K562 (cell line): ENCODE results near the gene KIF5A. TPM values are rescaled to one million over a fixed set of nuclear protein-coding genes. Genes with fewer than 3 reads are reported as not detected.

Source experiments
- BCOR ChIP-seq: fragments of 450-650 bp; IDR thresholded peaks from 2 replicates; pipeline ENCODE4 v1.6.1; 2016
- TEAD1 ChIP-seq, 2 experiments: fragments of 450-650 bp in 1 of 2; sonication (generic) in 1 of 2; formaldehyde crosslinking; IDR thresholded peaks; 2 replicates each; pipeline versions ENCODE4 v1.4.0 to v1.8.0; 2020 to 2022; ENCODE audit warnings: mild to moderate bottlenecking in 2 of 2, missing genetic modification reagents in 1 of 2
- ZNF644 ChIP-seq: fragments of 200-800 bp; sonication (Bioruptor generic); IDR thresholded peaks from 2 replicates; pipeline ENCODE4 v1.6.1; 2016; ENCODE audit warnings: low read depth, missing genetic modification characterization, missing compliant biosample characterization
- polyA plus RNA-seq, 8 experiments: library from polyadenylated mRNA; depleted of rRNA in 4 of 8; stranded (reverse) in 5 of 8; unstranded in 3 of 8; fragments of >200 nt; fragmentation: Nextera tagmentation in 2 of 8; fragmentation: Illumina TruSeq in 1 of 8; extraction: Ambion mirVana in 2 of 8; extraction: Trizol in 1 of 8; gene quantifications; 2 replicates each; pipeline versions ENCODE4 v1.2.1 to v1.2.3, GENCODE V29; 2011 to 2014; ENCODE audit warnings: inconsistent platforms in 1 of 8, missing spikeins in 1 of 8
- total RNA-seq, 7 experiments: library from RNA; depleted of rRNA in 6 of 7; stranded (reverse); fragments of >200 nt in 6 of 7; fragmentation: Illumina TruSeq in 2 of 7; extraction: Trizol in 2 of 7; gene quantifications; 2 replicates each; pipeline versions ENCODE4 v1.2.1 to v1.2.3, GENCODE V29; 2011 to 2021; ENCODE audit warnings: low replicate concordance in 1 of 7
- TF ChIP-seq, protein P1 (sequence below): sonication (generic); formaldehyde crosslinking; IDR thresholded peaks from 2 replicates; pipeline ENCODE4 v1.8.0; 2022; ENCODE audit warnings: mild to moderate bottlenecking, missing genetic modification reagents
- TF ChIP-seq, protein P2 (sequence below), 2 experiments: IDR thresholded peaks; 2 replicates each; pipeline ENCODE4 v1.6.1; 2011; ENCODE audit warnings: borderline replicate concordance in 1 of 2, control low read depth in 1 of 2, low read depth in 1 of 2, low read length in 1 of 2, mild to moderate bottlenecking in 1 of 2, mixed read lengths in 1 of 2, moderate library complexity in 1 of 2; ENCODE audit not compliant: insufficient read depth in 1 of 2, insufficient read length in 1 of 2, poor library complexity in 1 of 2, severe bottlenecking in 1 of 2; ENCODE audit errors: extremely low read depth in 1 of 2
- TF ChIP-seq, protein P3 (sequence below): sonication (generic); formaldehyde crosslinking; IDR thresholded peaks from 2 replicates; pipeline ENCODE4 v1.8.1; 2023; ENCODE audit warnings: mild to moderate bottlenecking, missing genetic modification reagents
- TF ChIP-seq, protein P4 (sequence below), 2 experiments: fragments of 450-650 bp; IDR thresholded peaks; 2 replicates each; pipeline ENCODE4 v1.6.1; 2016; ENCODE audit warnings: mild to moderate bottlenecking in 2 of 2, borderline replicate concordance in 1 of 2, low read depth in 1 of 2, moderate library complexity in 1 of 2

Gene KIF5A
- total and polyA plus RNA-seq, 9 of the 15 experiments (the other 6 are each of a cell fraction or from before 2014, with no cell fraction given): 3.4 to 17.7 (median 8.0) TPM

DNA sequence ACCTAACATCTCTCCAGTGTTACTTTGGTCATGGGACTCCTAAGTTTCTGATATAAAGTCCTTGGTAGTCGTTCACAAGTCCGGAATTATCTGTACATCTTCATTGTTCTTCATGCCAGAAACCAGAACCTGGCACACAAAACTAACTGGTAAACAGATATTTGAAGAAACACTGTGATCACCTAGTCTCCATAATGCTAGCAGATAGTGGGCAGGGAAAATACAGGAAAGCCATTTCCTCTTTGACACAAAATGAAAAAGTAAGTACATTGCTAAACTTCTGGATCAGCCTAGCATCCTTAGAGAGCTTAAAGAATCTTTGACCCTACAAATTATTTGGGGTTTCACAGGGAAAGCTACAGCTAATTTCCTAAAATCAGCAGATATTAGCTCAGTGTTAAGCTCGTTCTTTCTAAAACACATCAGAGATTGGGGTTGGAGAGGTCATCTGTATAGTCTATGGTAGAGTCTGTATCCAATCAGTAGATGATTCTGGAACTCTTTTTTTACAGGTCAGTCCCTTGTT lies 34.4 kb upstream of the KIF5A start (continued):
- TF ChIP-seq, protein P1, sequence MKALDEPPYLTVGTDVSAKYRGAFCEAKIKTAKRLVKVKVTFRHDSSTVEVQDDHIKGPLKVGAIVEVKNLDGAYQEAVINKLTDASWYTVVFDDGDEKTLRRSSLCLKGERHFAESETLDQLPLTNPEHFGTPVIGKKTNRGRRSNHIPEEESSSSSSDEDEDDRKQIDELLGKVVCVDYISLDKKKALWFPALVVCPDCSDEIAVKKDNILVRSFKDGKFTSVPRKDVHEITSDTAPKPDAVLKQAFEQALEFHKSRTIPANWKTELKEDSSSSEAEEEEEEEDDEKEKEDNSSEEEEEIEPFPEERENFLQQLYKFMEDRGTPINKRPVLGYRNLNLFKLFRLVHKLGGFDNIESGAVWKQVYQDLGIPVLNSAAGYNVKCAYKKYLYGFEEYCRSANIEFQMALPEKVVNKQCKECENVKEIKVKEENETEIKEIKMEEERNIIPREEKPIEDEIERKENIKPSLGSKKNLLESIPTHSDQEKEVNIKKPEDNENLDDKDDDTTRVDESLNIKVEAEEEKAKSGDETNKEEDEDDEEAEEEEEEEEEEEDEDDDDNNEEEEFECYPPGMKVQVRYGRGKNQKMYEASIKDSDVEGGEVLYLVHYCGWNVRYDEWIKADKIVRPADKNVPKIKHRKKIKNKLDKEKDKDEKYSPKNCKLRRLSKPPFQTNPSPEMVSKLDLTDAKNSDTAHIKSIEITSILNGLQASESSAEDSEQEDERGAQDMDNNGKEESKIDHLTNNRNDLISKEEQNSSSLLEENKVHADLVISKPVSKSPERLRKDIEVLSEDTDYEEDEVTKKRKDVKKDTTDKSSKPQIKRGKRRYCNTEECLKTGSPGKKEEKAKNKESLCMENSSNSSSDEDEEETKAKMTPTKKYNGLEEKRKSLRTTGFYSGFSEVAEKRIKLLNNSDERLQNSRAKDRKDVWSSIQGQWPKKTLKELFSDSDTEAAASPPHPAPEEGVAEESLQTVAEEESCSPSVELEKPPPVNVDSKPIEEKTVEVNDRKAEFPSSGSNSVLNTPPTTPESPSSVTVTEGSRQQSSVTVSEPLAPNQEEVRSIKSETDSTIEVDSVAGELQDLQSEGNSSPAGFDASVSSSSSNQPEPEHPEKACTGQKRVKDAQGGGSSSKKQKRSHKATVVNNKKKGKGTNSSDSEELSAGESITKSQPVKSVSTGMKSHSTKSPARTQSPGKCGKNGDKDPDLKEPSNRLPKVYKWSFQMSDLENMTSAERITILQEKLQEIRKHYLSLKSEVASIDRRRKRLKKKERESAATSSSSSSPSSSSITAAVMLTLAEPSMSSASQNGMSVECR (CRISPR knock-in tag): no peak
- no peak for TF ChIP-seq BCOR
- TF ChIP-seq ZNF644 (tag): no peak
- no peak for TF ChIP-seq TEAD1 (CRISPR knock-in tag; IDR thresholded peaks at IDR 0.05)
- TF ChIP-seq, protein P2, sequence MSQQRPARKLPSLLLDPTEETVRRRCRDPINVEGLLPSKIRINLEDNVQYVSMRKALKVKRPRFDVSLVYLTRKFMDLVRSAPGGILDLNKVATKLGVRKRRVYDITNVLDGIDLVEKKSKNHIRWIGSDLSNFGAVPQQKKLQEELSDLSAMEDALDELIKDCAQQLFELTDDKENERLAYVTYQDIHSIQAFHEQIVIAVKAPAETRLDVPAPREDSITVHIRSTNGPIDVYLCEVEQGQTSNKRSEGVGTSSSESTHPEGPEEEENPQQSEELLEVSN (IDR thresholded peaks at IDR 0.05; ENCODE audit: borderline replicate concordance in 1 of 2, extremely low read depth in 1 of 2, insufficient read depth in 1 of 2, insufficient read length in 1 of 2, low read depth in 1 of 2, low read length in 1 of 2, poor library complexity in 1 of 2, severe bottlenecking in 1 of 2): no peak
- TF ChIP-seq, protein P3, sequence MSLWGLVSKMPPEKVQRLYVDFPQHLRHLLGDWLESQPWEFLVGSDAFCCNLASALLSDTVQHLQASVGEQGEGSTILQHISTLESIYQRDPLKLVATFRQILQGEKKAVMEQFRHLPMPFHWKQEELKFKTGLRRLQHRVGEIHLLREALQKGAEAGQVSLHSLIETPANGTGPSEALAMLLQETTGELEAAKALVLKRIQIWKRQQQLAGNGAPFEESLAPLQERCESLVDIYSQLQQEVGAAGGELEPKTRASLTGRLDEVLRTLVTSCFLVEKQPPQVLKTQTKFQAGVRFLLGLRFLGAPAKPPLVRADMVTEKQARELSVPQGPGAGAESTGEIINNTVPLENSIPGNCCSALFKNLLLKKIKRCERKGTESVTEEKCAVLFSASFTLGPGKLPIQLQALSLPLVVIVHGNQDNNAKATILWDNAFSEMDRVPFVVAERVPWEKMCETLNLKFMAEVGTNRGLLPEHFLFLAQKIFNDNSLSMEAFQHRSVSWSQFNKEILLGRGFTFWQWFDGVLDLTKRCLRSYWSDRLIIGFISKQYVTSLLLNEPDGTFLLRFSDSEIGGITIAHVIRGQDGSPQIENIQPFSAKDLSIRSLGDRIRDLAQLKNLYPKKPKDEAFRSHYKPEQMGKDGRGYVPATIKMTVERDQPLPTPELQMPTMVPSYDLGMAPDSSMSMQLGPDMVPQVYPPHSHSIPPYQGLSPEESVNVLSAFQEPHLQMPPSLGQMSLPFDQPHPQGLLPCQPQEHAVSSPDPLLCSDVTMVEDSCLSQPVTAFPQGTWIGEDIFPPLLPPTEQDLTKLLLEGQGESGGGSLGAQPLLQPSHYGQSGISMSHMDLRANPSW (CRISPR knock-in tag): no peak
- TF ChIP-seq, protein P4, sequence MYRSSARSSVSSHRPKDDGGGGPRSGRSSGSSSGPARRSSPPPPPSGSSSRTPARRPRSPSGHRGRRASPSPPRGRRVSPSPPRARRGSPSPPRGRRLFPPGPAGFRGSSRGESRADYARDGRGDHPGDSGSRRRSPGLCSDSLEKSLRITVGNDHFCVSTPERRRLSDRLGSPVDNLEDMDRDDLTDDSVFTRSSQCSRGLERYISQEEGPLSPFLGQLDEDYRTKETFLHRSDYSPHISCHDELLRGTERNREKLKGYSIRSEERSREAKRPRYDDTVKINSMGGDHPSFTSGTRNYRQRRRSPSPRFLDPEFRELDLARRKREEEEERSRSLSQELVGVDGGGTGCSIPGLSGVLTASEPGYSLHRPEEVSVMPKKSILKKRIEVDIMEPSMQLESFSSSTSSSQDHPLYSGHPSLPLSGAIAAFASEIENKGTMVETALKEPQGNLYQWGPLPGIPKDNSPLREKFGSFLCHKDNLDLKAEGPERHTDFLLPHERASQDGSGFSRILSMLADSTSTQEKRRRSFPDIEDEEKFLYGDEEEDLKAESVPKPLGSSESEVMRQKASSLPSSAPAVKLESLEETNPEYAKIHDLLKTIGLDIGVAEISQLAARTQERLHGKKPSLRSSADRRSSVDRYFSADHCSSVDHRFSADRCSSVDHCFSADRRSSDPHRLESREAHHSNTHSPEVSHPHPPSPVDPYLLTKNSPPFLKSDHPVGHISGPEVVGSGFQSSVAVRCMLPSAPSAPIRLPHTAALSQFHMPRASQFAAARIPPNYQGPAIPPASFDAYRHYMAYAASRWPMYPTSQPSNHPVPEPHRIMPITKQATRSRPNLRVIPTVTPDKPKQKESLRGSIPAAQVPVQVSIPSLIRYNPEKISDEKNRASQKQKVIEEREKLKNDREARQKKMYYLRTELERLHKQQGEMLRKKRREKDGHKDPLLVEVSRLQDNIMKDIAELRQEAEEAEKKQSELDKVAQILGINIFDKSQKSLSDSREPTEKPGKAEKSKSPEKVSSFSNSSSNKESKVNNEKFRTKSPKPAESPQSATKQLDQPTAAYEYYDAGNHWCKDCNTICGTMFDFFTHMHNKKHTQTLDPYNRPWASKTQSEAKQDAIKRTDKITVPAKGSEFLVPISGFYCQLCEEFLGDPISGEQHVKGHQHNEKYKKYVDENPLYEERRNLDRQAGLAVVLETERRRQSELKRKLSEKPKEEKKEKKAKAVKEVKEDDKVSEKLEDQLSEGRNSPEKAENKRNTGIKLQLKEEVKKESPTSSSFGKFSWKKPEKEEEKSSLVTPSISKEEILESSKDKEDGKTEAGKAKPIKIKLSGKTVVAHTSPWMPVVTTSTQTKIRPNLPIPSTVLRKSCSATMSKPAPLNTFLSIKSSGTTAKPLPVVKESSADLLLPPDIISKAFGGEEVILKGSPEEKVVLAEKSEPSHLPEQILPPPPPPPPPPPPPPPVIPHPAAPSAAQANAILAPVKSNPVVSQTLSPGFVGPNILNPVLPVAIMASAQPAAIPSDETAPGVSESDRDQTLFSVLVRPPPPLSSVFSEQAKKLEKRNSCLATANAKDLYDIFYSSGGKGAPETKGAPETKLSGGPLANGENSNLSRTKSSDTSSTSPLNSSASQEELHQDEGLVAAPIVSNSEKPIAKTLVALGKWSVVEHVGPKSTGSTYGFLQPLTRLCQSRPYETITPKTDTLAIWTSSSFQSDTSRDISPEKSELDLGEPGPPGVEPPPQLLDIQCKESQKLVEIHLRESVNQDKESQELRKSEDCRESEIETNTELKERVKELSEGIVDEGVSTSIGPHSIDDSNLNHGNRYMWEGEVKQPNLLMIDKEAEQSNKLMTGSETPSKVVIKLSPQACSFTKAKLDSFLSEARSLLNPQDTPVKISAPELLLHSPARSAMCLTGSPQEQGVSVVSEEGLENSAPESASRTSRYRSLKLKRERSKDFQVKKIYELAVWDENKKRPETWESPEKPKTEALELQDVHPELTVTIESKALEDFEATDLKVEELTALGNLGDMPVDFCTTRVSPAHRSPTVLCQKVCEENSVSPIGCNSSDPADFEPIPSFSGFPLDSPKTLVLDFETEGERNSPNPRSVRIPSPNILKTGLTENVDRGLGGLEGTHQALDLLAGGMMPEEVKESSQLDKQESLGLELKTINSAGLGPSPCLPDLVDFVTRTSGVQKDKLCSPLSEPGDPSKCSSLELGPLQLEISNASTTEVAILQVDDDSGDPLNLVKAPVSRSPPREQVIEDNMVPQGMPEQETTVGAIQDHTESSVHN (IDR thresholded peaks at IDR 0.05; ENCODE audit: borderline replicate concordance in 1 of 2, low read depth in 1 of 2): peak in 1 of 2 experiments; percentile 93; a peak in 1 of 4 replicates
